GM12864 (cell line): ENCODE results near the gene GRAMD1A.
"Not testable (repeated sequence)": the region's sequence is repeated elsewhere in the genome, so short reads cannot be mapped to it uniquely, and the experiment has no call there.

Source experiments
- DNase-seq: peaks from one replicate; pipeline ENCODE4 v3.0.0-alpha.2; 2011; ENCODE audit warnings: low read depth
- H3K4me3 ChIP-seq: 2 replicates; pipeline ENCODE4 v1.5.1; 2011; ENCODE audit warnings: mild to moderate bottlenecking, low read depth, low read length, control low read depth
- TF ChIP-seq, protein P1 (sequence below): IDR thresholded peaks from 2 replicates; pipeline ENCODE4 v1.5.1; 2011; ENCODE audit warnings: low read depth, mild to moderate bottlenecking, moderate library complexity, low read length, control low read depth, inconsistent platforms; ENCODE audit errors: missing control alignments

GRAMD1A gene

DNA sequence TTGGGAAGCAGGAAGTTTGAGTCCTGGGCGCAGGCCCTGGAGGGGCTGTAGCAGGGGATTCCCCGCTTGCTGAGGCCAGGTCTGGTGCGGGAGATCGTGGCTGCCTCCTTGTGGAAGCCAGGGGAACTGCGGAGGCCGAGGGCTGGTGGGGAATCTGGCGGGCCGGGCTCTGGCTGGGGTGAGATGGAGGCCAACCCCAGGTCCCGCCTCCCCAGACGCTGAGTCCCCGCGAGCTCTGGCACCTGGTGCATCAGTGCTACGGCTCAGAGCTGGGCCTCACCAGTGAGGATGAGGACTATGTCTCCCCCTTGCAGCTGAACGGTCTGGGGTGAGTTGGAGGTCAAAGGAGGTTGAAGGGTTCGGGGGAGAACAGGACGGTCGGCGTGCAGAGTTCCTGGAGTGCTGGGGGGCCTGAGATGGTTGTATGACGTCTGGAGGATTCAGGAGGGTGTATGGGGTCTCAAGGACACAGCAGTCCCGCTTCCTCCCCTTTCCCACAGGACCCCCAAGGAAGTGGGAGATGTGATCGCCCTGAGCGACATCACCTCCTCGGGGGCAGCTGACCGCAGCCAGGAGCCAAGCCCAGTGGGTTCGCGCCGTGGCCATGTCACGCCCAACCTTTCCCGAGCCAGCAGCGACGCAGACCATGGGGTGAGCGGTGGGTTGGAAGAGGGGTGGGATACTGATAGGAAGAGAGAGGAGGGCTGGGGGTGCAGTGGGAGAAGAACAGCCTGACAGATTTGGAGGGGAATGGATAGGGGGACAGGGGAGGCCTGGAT lies 13.1 kb downstream of the GRAMD1A start:
- DNase-seq, result no peak
- no peak overlapping the region for H3K4me3 ChIP-seq
- TF ChIP-seq, protein P1, sequence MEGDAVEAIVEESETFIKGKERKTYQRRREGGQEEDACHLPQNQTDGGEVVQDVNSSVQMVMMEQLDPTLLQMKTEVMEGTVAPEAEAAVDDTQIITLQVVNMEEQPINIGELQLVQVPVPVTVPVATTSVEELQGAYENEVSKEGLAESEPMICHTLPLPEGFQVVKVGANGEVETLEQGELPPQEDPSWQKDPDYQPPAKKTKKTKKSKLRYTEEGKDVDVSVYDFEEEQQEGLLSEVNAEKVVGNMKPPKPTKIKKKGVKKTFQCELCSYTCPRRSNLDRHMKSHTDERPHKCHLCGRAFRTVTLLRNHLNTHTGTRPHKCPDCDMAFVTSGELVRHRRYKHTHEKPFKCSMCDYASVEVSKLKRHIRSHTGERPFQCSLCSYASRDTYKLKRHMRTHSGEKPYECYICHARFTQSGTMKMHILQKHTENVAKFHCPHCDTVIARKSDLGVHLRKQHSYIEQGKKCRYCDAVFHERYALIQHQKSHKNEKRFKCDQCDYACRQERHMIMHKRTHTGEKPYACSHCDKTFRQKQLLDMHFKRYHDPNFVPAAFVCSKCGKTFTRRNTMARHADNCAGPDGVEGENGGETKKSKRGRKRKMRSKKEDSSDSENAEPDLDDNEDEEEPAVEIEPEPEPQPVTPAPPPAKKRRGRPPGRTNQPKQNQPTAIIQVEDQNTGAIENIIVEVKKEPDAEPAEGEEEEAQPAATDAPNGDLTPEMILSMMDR, result peak; percentile 97

DNA sequence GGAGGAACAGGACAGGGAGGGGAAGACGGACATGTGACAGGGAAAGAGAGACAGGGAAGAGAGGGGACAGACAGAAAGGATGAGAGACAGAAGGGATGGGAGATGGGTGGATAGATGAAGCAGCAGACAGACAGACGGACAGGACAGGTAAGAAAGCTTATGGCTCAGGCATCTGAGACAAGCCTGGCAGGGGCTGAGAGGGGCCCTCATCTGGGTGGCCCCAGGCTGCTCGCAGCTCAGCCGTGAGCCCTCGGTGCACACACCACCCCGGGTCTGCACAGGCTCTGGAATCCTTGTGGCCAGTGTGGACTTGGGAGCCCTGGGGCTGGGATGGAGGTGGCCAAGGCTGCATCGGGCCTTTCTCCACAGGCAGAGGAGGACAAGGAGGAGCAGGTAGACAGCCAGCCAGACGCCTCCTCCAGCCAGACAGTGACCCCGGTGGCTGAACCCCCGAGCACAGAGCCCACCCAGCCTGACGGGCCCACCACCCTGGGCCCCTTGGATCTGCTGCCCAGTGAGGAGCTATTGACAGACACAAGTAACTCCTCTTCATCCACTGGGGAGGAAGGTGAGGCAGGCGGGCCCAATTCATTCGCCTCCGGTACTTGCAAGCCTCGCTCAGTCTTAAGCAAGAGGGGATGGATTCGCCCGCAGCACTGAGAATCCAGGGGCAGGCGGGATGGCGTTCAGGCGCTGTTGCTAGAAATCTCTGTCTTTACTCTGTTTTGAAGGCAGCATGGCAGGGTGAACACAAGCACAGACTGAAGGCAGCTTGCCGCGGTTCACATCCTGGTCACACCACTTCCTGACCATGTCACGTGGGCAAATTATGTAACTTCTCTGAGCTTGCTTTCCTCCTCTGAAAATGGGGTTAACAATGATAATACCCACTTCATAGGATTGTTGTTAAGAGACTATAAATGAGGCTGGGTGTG lies 14.0 kb downstream of the GRAMD1A start:
- DNase-seq, result no peak
- TF ChIP-seq, protein P1, result no peak

DNA sequence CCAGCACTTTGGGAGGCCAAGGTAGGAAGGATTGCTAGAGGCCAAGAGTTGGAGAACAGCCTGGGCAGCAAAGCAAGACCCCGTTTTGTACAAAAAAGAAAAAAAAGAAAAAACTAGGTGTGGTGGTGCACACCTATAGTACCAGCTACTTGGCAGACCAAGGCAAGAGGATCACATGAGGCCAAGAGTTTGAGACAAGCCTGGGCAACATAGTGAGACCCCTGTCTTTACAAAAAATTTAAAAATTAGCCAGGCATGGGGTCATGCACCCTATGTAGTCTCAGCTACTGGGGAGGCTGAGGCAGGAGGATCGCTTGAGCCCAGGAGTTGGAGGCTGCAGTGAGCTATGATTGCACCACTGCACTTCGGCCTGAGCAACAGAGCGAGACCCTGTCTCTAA lies 14.7 kb downstream of the GRAMD1A start:
- DNase-seq, H3K4me3 ChIP-seq: not testable (repeated sequence)

More for the DNA sequence above, 14.0 kb downstream of the GRAMD1A start:
- no peak overlapping the region for H3K4me3 ChIP-seq

DNA sequence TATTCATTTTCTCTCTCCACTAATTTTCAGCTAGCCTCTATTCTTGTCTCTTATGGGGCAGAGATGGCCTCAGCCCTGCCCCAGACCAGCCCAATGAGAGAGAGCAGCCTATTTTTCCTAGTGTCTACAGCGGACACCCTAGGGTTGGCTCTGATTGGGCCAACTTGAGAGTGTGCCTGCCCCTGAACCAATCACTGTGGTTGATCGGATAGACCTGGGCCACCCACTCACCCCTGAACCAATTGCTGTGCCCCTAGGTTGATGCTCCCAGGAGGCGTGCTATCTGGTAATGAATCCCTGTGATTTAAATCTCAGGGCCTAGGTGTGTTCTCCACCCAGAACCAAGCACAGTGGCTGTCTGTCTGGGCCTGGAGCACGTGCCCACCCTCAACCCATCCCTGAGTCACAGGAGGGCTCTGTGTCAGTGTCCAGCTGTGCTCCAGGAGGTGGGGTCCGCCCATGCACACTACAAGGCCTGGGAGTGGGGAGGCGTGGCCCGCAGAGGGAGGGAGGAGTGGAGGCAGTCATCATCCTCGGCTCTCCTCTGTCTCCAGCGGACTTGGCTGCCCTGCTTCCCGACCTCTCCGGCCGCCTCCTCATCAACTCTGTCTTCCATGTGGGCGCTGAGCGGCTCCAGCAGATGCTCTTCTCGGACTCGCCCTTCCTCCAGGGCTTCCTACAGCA lies 15.3 kb downstream of the GRAMD1A start:
- no peak overlapping the region for H3K4me3 ChIP-seq
- no peak for DNase-seq
- TF ChIP-seq, protein P1, result no peak

DNA sequence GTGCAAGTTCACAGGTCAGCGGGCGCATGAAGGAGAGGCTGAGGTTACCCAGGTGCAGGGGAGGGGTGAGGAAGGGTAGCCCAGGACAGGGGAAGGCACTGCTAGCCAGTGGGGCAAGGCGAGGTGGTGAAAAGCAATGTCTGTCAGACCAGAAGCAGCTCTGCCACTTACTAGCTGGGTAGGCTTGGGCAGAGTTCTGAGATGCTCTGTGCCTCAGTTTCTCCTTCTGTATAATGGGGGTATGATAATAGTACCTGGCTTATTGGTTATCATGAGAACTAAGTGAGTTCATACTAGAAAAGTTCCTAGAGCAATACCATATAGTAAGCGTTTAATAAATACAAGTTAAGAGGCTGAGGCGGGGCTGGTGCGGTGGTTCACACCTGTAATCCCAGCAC lies 15.8 kb downstream of the GRAMD1A start:
- DNase-seq, result no peak
- TF ChIP-seq, protein P1, result no peak
- H3K4me3 ChIP-seq, result no peak overlapping the region

DNA sequence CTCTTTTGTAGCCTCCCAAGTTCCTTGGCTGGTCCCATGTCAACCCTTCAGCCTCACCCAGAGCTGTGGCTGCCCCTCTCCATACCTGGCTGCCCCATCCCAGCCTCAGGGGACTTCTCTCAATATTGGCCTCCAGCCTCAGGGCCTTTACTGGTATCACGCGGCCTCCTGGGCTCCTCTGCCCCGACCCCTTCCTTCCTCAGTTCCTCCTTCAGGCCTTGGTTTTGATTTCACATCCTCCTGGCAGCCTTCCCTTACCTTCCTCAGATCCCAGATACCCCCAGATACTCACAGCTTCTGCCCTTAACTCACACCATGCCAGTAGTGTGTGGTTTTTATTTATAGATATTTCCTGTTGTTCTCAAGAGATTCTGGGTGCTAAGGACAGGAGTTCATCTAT lies 17.4 kb downstream of the GRAMD1A start:
- TF ChIP-seq, protein P1, result no peak
- no peak for DNase-seq
- H3K4me3 ChIP-seq, result no peak overlapping the region

DNA sequence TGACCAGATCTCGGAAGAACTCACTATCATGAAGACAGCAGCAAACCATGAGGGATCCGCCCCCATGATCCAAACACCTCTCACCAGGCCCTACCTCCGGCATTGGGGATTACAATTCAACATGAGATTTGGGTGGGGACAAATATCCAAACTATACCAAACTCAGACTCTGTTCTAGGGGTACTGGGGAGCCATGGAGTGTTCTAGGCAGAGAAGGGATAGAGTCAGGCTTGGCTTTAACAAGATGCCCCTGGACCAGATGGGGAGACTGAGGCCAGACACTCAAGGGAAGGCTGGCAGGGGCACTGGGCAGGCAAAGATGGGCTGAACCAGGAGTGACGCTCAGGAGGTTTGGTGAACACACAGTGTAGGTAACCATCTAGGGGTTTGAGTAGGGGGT lies 18.3 kb downstream of the GRAMD1A start:
- no peak for DNase-seq
- no peak overlapping the region for H3K4me3 ChIP-seq
- TF ChIP-seq, protein P1, result no peak
